Skeletal muscle tissue (tissue), 4 donors: ENCODE measurements around the gene NR5A1. TPM values are rescaled to one million over a fixed set of nuclear protein-coding genes. Genes with fewer than 3 reads are reported as not detected.

Source experiments
- H3K27ac ChIP-seq: one replicate; pipeline ENCODE4 v1.7.0; 2013; ENCODE audit warnings: mild to moderate bottlenecking, low read depth, low read length, inconsistent platforms
- H3K27me3 ChIP-seq, 3 donors: one replicate each; pipeline ENCODE4 v1.7.0; 2013; ENCODE audit warnings: low read length in 3 of 3; ENCODE audit not compliant: control insufficient read depth in 3 of 3, insufficient read depth in 3 of 3
- H3K36me3 ChIP-seq, 3 donors: one replicate each; pipeline ENCODE4 v1.7.0; 2013; ENCODE audit warnings: low read length in 3 of 3; ENCODE audit not compliant: control insufficient read depth in 3 of 3, insufficient read depth in 3 of 3
- H3K4me1 ChIP-seq, 3 donors: one replicate each; pipeline ENCODE4 v1.7.0; 2013; ENCODE audit warnings: low read length in 3 of 3, mild to moderate bottlenecking in 3 of 3; ENCODE audit not compliant: control insufficient read depth in 3 of 3, insufficient read depth in 3 of 3
- H3K4me3 ChIP-seq, 3 donors: one replicate each; pipeline ENCODE4 v1.7.0; 2013; ENCODE audit warnings: low read length in 3 of 3
- H3K9ac ChIP-seq, 3 donors: one replicate each; pipeline ENCODE4 v1.7.0; 2013; ENCODE audit warnings: low read length in 3 of 3, mild to moderate bottlenecking in 3 of 3, moderate library complexity in 2 of 3, low read depth in 1 of 3
- H3K9me3 ChIP-seq, 3 donors: one replicate each; pipeline ENCODE4 v1.7.0; 2013; ENCODE audit warnings: low read length in 3 of 3; ENCODE audit not compliant: control insufficient read depth in 3 of 3
- total RNA-seq: library from RNA; depleted of rRNA; stranded (reverse); fragments of >200 nt; gene quantifications from one replicate; pipeline ENCODE4 v1.2.3, GENCODE V29; 2014
- donor health status: Osteomylitis.

NR5A1 gene
- total RNA-seq, 1 donor from 2014 or later = not detected

DNA sequence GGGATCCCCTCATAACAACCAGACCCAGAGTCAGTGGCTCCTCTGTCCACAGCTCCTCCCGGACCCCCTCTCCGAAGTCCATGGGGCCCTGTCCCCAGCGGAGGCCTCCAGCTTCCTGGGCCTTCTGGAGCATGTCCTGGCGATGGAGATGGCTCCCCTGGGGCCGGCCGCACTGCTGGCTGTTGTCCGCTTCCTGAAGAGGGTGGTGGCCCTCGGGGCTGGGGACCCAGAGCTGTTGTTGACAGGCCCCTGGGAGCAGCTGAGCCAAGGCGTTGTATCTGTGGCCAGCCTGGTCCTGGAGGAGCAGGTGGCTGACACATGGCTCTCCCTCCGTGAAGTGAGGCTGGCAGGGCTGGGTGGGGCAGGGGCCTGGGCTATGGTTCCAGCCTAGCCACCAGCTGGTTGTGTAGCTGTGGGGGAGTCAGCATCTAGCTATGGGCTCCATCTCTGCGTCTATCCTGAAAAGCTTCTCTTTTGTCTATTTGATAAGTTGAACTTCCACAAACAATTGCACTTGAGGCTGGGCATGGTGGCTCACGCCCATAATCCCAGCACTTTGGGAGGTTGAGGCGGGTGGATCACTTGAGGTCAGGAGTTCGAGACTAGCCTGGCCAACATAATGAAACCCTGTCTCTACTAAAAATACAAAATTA is 52.3 kb downstream of the NR5A1 start:
- peaks cover 35 to 45% (median 40%) of the 10 kb centered on the region in 3 donors for H3K27me3 ChIP-seq

DNA sequence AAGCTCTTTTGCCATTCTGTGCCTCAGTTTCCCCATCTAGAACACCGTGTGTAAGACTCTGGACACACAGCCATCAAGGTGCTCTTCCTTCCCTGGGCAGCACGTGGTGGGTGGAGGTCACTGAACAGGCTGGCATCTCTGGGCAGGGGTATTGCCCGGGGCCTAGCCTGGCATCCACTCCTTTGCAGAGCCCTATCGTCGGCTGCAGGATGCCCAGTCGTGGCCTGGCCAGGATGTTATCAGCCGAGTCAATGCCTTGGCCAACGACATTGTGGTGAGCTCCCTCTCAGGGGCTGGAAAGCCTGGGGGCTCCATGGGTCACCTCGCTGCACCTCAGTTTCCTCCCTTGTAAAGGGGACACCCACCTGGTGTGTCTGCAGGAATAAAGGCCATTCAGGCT is 52.9 kb downstream of the NR5A1 start:
- no peaks in the 10 kb centered on the region for H3K36me3 ChIP-seq
- H3K27ac ChIP-seq = no peak overlapping the region
- H3K4me1 ChIP-seq = peaks cover 0 to 5% (median 3%) of the 10 kb centered on the region in 3 donors
- peaks cover 37 to 51% (median 44%) of the 10 kb centered on the region in 3 donors for H3K27me3 ChIP-seq
- H3K9ac ChIP-seq = no peak overlapping the region
- no peak overlapping the region for H3K4me3 ChIP-seq
- no peaks in the 10 kb centered on the region for H3K9me3 ChIP-seq

More for the DNA sequence above, 52.3 kb downstream of the NR5A1 start:
- H3K4me3 ChIP-seq = no peak overlapping the region
- H3K27ac ChIP-seq = no peak overlapping the region
- no peaks in the 10 kb centered on the region for H3K36me3 ChIP-seq
- H3K9me3 ChIP-seq = no peaks in the 10 kb centered on the region
- H3K4me1 ChIP-seq = peaks cover 0 to 5% (median 3%) of the 10 kb centered on the region in 3 donors
- H3K9ac ChIP-seq = no peak overlapping the region

DNA sequence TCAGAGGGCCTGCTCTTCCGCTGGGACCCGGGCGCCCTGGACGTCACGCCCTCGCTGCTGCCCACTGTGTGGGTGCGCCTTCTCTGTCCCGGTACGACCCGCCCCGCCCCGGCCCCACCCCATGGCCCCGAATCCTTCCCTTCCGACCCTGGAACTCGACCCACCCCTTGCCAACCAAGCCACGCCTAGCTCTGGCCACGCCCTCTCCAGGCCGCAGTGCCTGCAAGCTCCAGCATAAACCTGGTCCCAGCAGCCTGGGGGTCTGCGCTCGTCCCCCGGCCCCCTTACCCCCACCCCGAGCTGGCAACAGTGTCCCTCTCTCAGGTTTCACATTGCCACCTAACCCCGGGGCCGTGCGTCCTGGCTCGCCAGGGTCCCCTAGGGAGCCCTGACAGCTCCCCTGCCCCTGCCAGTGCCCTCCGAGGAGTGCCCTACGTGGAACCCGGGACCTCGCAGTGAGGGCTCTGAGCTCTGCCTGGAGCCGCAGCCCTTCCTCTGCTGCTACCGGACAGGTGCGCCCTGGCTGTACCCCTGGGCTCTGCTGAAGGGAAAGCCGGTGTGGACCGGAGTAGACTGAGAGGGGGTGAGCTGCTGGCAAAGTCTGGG is 53.5 kb downstream of the NR5A1 start:
- Histone ChIP-seq H3K27ac (no peak overlapping the region), H3K4me1 (peaks cover 0 to 5% (median 3%) of the 10 kb centered on the region in 3 donors), H3K9me3 (no peaks in the 10 kb centered on the region), H3K9ac (no peak overlapping the region), H3K27me3 (peaks cover 37 to 54% (median 44%) of the 10 kb centered on the region in 3 donors), H3K4me3 (no peak overlapping the region), H3K36me3 (no peaks in the 10 kb centered on the region)

DNA sequence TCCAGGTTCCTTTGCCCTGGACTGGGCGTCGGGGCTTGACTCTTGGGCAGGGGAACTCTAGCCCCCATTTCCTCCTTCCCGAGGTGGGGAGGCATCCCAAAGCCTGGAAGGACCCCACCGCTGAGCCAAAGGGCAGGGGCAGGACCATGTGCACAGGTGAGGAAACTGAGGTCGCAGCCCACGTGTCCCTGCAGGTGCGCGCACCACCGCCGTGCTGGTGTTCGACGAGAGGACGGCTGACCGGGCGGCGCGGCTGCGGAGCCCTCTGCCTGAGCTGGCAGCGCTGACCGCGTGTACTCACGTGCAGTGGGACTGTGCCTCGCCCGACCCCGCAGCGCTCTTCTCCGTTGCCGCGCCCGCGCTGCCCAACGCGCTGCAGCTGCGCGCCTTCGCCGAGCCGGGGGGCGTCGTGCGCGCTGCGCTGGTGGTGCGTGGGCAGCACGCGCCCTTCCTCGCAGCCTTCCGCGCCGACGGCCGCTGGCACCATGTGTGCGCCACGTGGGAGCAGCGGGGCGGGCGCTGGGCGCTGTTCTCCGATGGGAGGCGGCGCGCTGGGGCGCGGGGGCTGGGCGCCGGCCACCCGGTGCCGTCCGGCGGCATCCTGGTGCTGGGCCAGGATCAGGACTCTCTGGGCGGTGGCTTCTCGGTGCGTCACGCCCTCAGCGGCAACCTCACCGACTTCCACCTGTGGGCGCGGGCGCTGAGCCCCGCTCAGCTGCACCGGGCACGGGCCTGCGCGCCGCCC is 54.2 kb downstream of the NR5A1 start:
- H3K4me1 ChIP-seq = peaks cover 0 to 5% (median 3%) of the 10 kb centered on the region in 3 donors
- peaks cover 41 to 56% (median 44%) of the 10 kb centered on the region in 3 donors for H3K27me3 ChIP-seq
- H3K9ac ChIP-seq = no peak overlapping the region
- no peak overlapping the region for H3K4me3 ChIP-seq
- H3K36me3 ChIP-seq = no peaks in the 10 kb centered on the region
- no peaks in the 10 kb centered on the region for H3K9me3 ChIP-seq
- H3K27ac ChIP-seq = no peak overlapping the region

DNA sequence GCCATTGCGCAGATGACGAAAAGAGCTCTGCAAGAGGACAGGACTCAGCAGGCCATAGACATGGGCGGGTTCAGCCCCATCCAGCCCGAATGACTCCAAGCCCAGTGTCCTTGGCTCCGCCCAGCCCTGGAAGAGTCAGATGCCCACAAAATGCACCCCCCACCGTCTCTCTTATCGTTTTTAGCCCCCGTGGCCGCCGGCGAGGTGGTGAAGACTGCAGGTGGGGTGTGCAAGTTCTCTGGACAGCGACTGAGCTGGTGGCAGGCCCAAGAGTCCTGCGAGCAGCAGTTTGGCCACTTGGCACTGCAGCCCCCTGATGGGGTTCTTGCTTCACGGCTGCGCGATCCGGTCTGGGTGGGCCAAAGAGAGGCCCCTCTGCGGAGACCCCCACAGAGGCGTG is 54.9 kb downstream of the NR5A1 start:
- Histone ChIP-seq H3K4me3 (no peak overlapping the region), H3K27ac (no peak overlapping the region), H3K27me3 (peaks cover 41 to 56% (median 44%) of the 10 kb centered on the region in 3 donors), H3K36me3 (no peaks in the 10 kb centered on the region), H3K9ac (no peak overlapping the region), H3K9me3 (no peaks in the 10 kb centered on the region), H3K4me1 (peaks cover 0 to 5% (median 3%) of the 10 kb centered on the region in 3 donors)

- H3K27me3 ChIP-seq = peaks cover 40 to 60% (median 47%) of the 10 kb centered on the region in 3 donors
These were observed 56.1 kb downstream of the NR5A1 start for GRCh38 chr9:124450931-124451661.

DNA sequence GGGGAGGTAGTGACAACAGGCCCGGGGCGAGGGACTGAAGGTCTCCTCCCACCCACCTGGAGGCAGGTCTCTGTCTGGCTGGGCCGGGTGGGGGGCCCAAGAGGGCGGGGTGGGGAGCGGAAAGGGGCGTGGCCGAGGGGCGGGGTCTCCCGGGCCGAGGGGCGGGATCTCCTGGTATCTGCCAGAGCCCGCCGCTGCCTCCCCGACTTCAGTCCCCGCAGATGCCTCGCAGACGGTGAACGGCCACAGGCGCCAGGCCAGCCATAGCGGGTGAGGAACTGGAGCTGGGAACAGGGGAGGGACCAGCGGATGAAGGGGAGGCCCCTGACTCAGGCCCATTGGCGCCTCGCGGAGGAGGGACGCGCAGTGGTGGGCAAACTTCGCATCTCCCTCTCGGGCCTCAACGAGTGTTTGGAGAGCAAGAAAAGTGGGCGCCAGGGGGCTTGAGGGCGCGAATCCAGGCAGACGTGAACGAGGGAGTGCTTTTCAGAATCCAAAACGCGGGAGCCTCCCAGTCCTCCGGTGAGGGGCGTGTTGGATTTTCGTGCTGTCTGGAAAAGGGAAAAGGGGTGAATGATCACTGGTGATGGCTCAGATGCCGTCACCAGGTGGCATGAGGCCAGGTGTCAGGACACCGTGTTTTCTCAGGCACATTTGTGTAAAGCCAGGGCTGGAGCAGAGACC is 56.8 kb downstream of the NR5A1 start, which contains the start of gene ADGRD2:
ADGRD2 (plus strand) TSS at position 211 of the 684 bp plus-strand sequence. CDS start 1,216 bp downstream, outside the sequence.
- no peaks in the 10 kb centered on the region for H3K9me3 ChIP-seq
- H3K4me1 ChIP-seq = peaks cover 0 to 5% (median 3%) of the 10 kb centered on the region in 3 donors
- no peak within 1 kb of the TSS for H3K9ac ChIP-seq
- H3K27me3 ChIP-seq = peaks cover 36 to 56% (median 47%) of the 10 kb centered on the region in 3 donors
- no peak within 1 kb of the TSS for H3K27ac ChIP-seq
- no peak within 1 kb of the TSS for H3K4me3 ChIP-seq
- no peaks in the 10 kb centered on the region for H3K36me3 ChIP-seq

More at GRCh38 chr9:124450931-124451661, 56.1 kb downstream of the NR5A1 start:
- Histone ChIP-seq H3K27ac (no peak overlapping the region), H3K9me3 (no peaks in the 10 kb centered on the region), H3K9ac (no peak overlapping the region), H3K36me3 (no peaks in the 10 kb centered on the region), H3K4me3 (no peak overlapping the region), H3K4me1 (peaks cover 0 to 5% (median 3%) of the 10 kb centered on the region in 3 donors)

DNA sequence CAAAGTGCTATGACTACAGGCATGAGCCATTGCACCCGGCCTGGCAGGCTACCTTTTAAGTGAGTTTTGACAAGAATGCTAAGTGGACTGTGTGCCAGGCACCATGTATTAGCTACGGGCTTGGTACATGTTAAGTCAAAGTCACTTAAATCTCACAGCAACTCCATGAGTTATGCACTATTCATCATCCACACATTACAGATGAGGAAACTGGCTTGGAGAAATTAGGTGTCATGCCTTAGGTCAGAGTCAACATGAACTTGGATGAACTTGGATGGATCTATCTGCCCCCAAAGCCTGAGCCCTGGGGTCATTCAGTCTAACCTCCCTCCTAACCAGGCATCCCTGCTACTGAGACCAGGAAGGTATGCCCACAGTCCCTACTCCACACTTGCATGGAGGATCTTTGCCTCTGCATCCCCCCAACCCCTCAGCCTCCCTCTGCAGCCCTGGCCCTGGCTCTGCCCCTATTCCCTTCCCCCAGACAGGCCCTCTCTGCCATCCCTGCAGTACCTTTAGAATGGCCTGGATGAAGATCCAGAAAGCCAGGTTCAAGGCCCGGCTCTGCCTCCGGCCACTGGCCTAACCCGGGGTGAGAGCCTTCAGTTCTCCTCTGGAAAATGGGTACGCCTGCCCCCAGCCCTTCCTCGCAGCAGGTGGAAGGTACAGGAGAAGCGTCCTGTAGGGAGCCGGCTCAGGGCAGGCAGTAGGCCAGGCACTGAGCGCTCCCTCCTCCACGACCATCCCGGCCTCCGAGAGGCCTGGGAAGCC is 57.6 kb downstream of the NR5A1 start:
- Histone ChIP-seq H3K4me3 (no peak overlapping the region), H3K27me3 (peaks cover 36 to 56% (median 47%) of the 10 kb centered on the region in 3 donors), H3K4me1 (peaks cover 0 to 5% (median 3%) of the 10 kb centered on the region in 3 donors), H3K9ac (no peak overlapping the region), H3K27ac (no peak overlapping the region), H3K9me3 (no peaks in the 10 kb centered on the region), H3K36me3 (no peaks in the 10 kb centered on the region)
